NCI-H128 (cell line): ENCODE measurements around the gene EXOG.

Experiments used
- DNase-seq: peaks from one replicate; lab custom pipeline; 2025; ENCODE audit not compliant: unreplicated experiment; lab: John Stamatoyannopoulos, UW

EXOG gene

GRCh38 chr3:38543586-38543985 lies 47.4 kb downstream of the EXOG start:
- DNase-seq, result no peak

DNA sequence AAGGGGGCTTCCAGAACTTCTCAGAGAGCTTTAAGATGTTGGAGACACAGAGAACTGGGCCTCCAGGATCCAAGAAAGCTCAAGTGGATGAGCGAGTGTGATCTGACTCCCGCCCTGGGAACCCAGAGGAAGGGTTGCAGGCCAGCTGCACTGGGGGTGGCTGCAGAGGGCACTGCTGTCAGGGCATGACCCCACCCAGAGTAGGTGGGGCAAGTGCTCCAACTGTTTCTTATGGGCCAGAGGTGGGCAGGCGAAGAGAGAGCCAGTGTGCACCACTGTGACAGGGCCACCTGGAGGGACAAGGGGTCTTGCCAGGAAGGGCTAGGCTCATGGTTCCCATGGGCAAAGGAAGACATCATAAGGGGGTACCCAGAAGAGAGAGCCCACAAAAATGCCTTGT lies 48.8 kb downstream of the EXOG start:
- DNase-seq, result no peak

DNA sequence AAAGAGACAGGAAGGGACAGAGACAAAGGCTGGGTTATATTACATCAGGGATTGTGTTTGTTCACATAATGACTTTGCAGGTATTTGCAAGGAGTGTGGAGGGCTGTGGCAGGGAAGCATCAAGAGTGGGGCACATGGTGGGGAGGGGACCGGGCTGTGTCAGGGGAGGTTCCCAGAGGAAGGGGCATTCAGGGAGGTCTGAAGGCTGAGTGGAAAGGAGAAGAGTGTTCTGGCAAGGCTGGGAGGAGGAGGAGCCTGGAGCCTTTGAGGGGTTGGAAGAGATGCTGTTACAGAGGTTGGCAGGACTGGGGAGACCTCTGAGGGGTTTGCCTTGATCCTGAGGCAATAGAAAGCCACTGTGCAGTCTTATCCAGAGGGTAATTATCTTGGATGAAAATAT lies 49.4 kb downstream of the EXOG start:
- no peak for DNase-seq

GRCh38 chr3:38545983-38546382 lies 49.8 kb downstream of the EXOG start:
- DNase-seq, result no peak

DNA sequence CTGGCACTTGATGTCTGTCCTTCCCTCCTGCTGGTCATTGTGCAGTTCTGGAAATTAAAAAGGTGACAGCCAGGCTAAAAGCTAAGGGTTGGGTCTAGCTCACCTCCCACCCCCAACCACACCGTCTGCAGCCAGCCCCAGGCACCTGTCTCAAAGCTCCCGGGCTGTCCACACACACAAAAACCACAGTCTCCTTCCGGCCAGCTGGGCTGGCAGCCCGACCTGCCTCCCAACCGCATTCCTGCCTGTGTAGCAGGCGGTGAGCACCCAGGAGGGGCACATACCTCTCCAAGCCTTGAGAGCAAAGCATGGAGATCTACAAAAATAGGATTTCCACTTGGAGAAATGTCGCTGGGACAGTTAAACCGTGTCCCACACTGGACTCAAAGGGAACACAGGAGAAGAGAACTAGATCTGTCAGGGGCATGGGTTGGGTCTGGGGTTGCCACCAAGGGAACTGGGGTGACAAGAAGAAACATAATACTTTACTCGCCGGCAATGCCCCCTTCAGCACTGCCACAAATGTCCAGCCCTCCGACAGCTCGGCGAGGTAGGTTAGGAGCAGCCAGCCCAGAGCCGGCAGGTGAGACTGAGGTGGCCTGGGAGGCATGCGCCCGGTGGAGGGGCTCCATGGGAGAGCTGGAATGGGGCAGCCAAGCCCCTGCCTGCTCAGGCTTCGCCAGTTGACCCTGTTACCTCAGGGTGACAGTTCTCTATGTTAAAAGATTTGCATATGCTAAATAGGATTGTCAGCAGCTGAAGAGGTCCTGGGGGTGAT lies 52.2 kb downstream of the EXOG start:
- DNase-seq, result no peak

- no peak for DNase-seq
Measured at GRCh38 chr3:38549082-38549481, 52.9 kb downstream of the EXOG start.

DNA sequence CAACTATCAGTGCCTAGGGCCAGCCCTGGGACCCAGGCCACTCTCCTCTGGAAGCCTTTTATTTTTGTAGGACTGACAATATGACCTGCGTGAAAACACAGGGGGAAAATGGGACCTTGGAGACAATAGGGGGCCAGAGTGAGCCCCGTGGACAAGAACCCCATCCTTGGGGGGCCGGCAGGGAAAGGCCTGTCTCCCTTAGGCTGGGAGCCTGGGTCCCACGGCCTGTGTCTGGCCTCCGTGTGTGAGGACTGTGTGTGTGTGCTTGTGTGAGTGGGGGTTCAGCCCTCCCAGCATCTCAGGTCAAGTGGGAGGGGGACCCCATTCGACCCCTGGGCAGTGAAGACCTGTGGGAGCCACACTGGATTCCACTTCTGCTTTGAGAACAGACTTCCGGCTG lies 53.3 kb downstream of the EXOG start:
- DNase-seq, result no peak

DNA sequence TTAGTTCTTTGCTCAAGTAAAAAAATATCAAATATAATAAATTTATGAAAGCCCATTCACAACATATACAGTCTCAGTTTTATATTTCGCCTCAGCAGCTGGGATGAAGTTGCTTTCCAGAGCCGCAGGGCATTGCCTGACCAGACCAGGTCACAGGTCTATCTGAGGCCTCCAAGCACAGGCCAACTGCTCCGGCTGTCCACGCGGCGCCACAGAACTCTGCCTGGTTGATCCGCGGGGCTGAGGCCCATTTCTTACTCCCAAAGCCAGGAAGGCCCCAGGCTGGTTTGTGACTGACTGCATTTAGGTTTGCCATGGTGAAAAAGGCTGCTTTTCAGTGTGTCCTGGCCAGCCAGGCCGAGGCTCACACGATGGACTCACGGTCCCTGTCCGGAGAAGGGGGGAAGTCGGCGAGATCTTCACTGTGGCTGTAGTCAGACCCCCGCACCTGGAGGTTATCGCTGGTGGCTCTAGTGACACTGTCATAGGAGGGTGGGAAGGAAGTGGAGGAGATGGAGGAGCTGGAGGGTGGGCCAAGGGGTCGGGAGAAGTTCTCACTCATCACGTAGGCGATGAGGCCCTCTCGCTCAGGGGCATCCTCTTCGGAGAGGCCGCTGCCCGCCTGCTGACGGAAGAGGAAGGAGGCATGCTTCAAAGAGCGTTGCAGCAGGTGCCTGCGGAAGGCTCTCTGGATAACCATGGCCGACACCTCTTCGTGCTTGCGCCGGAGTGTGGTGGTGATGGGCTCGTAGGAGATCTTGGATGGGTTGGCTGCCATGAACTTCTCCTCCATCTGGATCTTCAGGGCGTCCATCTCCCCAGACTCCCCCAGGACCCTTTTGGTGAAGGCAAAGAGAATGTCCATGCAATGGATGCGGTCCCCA lies 54.1 kb downstream of the EXOG start:
- DNase-seq, result no peak

DNA sequence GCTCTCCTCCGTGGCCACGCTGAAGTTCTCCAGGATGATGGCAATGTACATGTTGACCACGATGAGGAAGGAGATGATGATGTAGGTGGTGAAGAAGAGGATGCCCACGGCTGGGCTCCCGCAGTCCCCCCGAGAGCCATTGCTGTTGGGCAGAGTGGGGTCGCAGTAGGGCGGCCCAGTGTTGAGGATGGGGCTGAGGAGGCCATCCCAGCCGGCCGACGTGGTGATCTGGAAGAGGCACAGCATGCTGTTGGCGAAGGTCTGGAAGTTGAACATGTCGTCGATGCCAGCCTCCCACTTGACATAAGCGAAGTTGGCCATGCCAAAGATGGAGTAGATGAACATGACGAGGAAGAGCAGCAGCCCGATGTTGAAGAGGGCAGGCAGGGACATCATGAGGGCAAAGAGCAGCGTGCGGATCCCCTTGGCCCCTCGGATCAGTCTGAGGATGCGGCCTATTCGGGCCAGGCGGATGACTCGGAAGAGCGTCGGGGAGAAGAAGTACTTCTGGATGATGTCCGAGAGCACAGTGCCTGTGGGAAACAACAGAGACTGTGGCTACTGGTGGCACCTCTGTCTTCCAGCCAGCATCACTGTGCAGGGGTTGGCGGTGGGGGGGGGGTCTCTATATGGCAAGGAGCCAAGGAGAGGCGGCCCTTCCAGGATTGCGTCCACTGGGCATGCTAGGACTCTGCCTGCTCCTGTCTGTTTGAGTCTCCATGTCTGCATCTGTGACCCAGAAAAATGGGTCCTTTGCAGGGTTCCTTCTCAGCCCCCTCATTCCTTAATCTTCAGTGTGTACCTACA lies 55.1 kb downstream of the EXOG start:
- no peak for DNase-seq

DNA sequence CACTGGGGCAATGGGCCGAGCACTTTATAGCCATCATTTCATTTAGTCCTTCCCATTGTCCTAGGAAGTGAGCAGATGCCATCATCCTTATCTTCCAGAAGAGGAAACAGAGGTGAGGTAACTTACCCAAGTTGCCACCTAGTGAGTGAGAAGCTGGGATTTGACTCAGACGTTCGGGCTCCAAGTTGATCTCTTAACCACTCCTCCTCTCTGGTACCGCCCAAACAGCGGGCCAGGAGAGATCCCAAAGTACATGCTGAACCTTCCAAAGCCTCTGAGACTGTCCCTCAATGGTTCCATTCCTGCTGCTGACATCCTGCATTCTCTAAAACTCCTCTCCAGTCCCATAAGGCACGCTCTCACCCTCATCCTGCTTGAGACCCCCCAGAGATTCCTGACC lies 56.2 kb downstream of the EXOG start:
- DNase-seq, result no peak

DNA sequence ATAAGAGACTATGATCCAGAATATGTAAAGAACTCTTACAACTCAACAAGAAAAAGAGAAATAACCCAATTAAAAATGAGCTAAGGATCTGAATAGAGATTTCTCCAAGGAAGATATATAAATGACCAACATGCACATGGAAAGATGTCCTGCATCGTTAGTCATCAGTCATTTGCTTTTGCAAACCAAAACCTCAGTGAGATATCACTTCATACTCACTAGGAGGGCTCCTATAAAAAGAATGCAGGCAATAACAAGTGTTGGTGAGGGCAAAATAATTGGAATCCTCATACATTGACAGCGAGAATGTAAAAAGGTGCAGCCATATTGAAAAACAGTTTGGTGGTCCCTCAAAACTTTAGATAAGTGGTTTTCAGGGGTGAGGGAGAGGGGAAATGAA lies 56.9 kb downstream of the EXOG start:
- no peak for DNase-seq

- DNase-seq, result no peak
Measured at GRCh38 chr3:38554127-38554827, 58.1 kb downstream of the EXOG start.

GRCh38 chr3:38555149-38555840 lies 59.2 kb downstream of the EXOG start:
- DNase-seq, result no peak

GRCh38 chr3:38555926-38556325 lies 59.8 kb downstream of the EXOG start:
- no peak for DNase-seq

GRCh38 chr3:38556640-38557358 lies 60.7 kb downstream of the EXOG start:
- DNase-seq, result no peak

GRCh38 chr3:38558864-38559263 lies 62.7 kb downstream of the EXOG start:
- no peak for DNase-seq

- DNase-seq, result no peak
Measured at GRCh38 chr3:38560284-38560683, 64.1 kb downstream of the EXOG start.

DNA sequence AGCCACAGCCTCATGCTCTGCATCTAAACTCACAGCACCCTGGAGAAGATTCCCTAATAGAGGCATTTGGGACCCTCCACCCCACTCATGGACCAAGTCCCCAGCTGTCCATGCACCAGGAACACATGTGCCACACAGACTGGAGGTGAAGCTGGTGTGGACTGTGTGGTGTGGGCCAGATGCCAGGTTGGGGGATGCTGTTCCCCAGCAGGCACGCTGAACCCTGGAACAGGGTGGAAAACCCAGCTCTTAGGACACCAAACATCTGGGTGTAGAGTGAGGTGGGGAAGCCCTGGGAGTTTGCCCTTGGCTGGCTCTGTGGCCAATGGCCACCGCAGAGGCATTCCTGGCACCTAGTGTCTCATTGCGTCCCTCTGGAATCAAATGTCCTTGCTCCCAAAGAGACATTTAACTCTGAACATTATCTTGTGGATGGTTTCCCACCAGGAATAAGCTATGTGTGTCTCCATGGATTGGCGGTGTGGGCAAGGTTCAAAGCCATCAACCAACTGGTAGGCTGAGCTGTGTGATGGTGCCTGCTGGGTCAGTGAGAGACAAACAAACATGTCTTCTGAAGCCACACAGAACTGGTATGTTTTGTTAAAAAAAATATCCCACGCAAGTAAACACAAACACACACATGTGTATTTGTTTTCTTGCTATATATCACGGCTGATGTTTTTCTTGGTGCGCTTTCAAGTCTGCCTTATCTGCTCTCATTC lies 65.0 kb downstream of the EXOG start:
- no peak for DNase-seq
